ENCODE results near the gene ERFL.

ERFL gene

GRCh38 chr19:41926028-41926762 lies 2.1 kb downstream of the ERFL start:
- DNase-seq = no peak

GRCh38 chr19:41925208-41926003 lies 2.8 kb downstream of the ERFL start:
- H3K4me1 Mint-ChIP-seq = peaks cover 30% of the 10 kb centered on the region
- DNase-seq = no peak
- no peaks in the 10 kb centered on the region for H3K9me3 Mint-ChIP-seq
- no peak overlapping the region for H3K4me3 Mint-ChIP-seq
- H3K36me3 Mint-ChIP-seq (ENCODE audit: low read depth) = no peaks in the 10 kb centered on the region
- H3K27ac Mint-ChIP-seq = no peak overlapping the region
- H3K27me3 Mint-ChIP-seq = peaks cover 16% of the 10 kb centered on the region
- no peak for ATAC-seq

More at GRCh38 chr19:41926028-41926762, 2.1 kb downstream of the ERFL start:
- Mint-ChIP-seq H3K4me1 (peaks cover 34% of the 10 kb centered on the region), H3K4me3 (no peak overlapping the region), H3K9me3 (no peaks in the 10 kb centered on the region), H3K27ac (no peak overlapping the region), H3K36me3 (ENCODE audit: low read depth) (no peaks in the 10 kb centered on the region), H3K27me3 (peaks cover 18% of the 10 kb centered on the region)
- ATAC-seq = no peak

GRCh38 chr19:41924151-41925145 lies 3.8 kb downstream of the ERFL start:
- peaks cover 23% of the 10 kb centered on the region for H3K4me1 Mint-ChIP-seq
- H3K27ac Mint-ChIP-seq = no peak overlapping the region
- H3K27me3 Mint-ChIP-seq = peaks cover 12% of the 10 kb centered on the region
- DNase-seq (no peak), ATAC-seq (no peak)
- no peaks in the 10 kb centered on the region for H3K36me3 Mint-ChIP-seq (ENCODE audit: low read depth)
- H3K4me3 Mint-ChIP-seq = no peak overlapping the region
- no peaks in the 10 kb centered on the region for H3K9me3 Mint-ChIP-seq

- no peak overlapping the region for H3K4me3 Mint-ChIP-seq
- DNase-seq = no peak
- peaks cover 15% of the 10 kb centered on the region for H3K4me1 Mint-ChIP-seq
- H3K27me3 Mint-ChIP-seq = peaks cover 12% of the 10 kb centered on the region
- ATAC-seq = no peak
- H3K36me3 Mint-ChIP-seq (ENCODE audit: low read depth) = no peaks in the 10 kb centered on the region
- H3K9me3 Mint-ChIP-seq = no peaks in the 10 kb centered on the region
- peak overlapping the region; percentile 32 for H3K27ac Mint-ChIP-seq
These were observed 5.0 kb downstream of the ERFL start for GRCh38 chr19:41923045-41923788.

- H3K27ac Mint-ChIP-seq = no peak overlapping the region
- H3K27me3 Mint-ChIP-seq = peaks cover 12% of the 10 kb centered on the region
- ATAC-seq (no peak), DNase-seq (no peak)
- H3K4me1 Mint-ChIP-seq = peaks cover 15% of the 10 kb centered on the region
- no peaks in the 10 kb centered on the region for H3K36me3 Mint-ChIP-seq (ENCODE audit: low read depth)
- H3K4me3 Mint-ChIP-seq = no peak overlapping the region
- H3K9me3 Mint-ChIP-seq = no peaks in the 10 kb centered on the region
These were observed 5.7 kb downstream of the ERFL start for GRCh38 chr19:41922585-41922984.

GRCh38 chr19:41921577-41922576 lies 6.4 kb downstream of the ERFL start:
- Mint-ChIP-seq H3K4me3 (no peak overlapping the region), H3K36me3 (ENCODE audit: low read depth) (no peaks in the 10 kb centered on the region), H3K27me3 (peaks cover 12% of the 10 kb centered on the region), H3K9me3 (no peaks in the 10 kb centered on the region), H3K4me1 (peaks cover 15% of the 10 kb centered on the region), H3K27ac (no peak overlapping the region)
- ATAC-seq (peak; percentile 21), DNase-seq (no peak)

GRCh38 chr19:41920882-41921576 lies 7.2 kb downstream of the ERFL start:
- H3K4me3 Mint-ChIP-seq = no peak overlapping the region
- H3K36me3 Mint-ChIP-seq (ENCODE audit: low read depth) = no peaks in the 10 kb centered on the region
- H3K27me3 Mint-ChIP-seq = peaks cover 12% of the 10 kb centered on the region
- no peak for ATAC-seq
- H3K4me1 Mint-ChIP-seq = peaks cover 15% of the 10 kb centered on the region
- no peaks in the 10 kb centered on the region for H3K9me3 Mint-ChIP-seq
- no peak overlapping the region for H3K27ac Mint-ChIP-seq
- DNase-seq = no peak

- Mint-ChIP-seq H3K36me3 (ENCODE audit: low read depth) (no peaks in the 10 kb centered on the region), H3K27me3 (peaks cover 12% of the 10 kb centered on the region), H3K9me3 (no peaks in the 10 kb centered on the region), H3K27ac (no peak overlapping the region), H3K4me3 (no peak overlapping the region), H3K4me1 (peaks cover 15% of the 10 kb centered on the region)
- DNase-seq = no peak
- ATAC-seq = no peak
These were observed 8.1 kb downstream of the ERFL start for GRCh38 chr19:41919948-41920712.

GRCh38 chr19:41918653-41919244 lies 9.5 kb downstream of the ERFL start:
- no peak for ATAC-seq

GRCh38 chr19:41918095-41918494 lies 10.2 kb downstream of the ERFL start:
- DNase-seq = no peak
- H3K4me3 Mint-ChIP-seq = no peak overlapping the region
- H3K27me3 Mint-ChIP-seq = peaks cover 20% of the 10 kb centered on the region
- H3K36me3 Mint-ChIP-seq (ENCODE audit: low read depth) = no peaks in the 10 kb centered on the region
- no peak for ATAC-seq
- no peak overlapping the region for H3K27ac Mint-ChIP-seq
- peaks cover 14% of the 10 kb centered on the region for H3K4me1 Mint-ChIP-seq
- H3K9me3 Mint-ChIP-seq = no peaks in the 10 kb centered on the region

More at GRCh38 chr19:41918653-41919244, 9.5 kb downstream of the ERFL start:
- H3K27me3 Mint-ChIP-seq = peaks cover 17% of the 10 kb centered on the region
- H3K4me3 Mint-ChIP-seq = no peak overlapping the region
- no peaks in the 10 kb centered on the region for H3K36me3 Mint-ChIP-seq (ENCODE audit: low read depth)
- H3K4me1 Mint-ChIP-seq = peaks cover 17% of the 10 kb centered on the region
- DNase-seq = no peak
- no peaks in the 10 kb centered on the region for H3K9me3 Mint-ChIP-seq
- no peak overlapping the region for H3K27ac Mint-ChIP-seq

- Mint-ChIP-seq H3K27me3 (peaks cover 24% of the 10 kb centered on the region), H3K9me3 (no peaks in the 10 kb centered on the region), H3K36me3 (ENCODE audit: low read depth) (no peaks in the 10 kb centered on the region), H3K4me1 (peaks cover 13% of the 10 kb centered on the region), H3K4me3 (no peak overlapping the region), H3K27ac (no peak overlapping the region)
- no peak for DNase-seq
- ATAC-seq = no peak
These were observed 10.6 kb downstream of the ERFL start for GRCh38 chr19:41917676-41918075.
